ENCODE measurements around the gene EXT2. TPM values are rescaled to one million over a fixed set of nuclear protein-coding genes. Genes with fewer than 3 reads are reported as not detected.

Gene EXT2
- total RNA-seq, 1 experiment from 2014 or later, result 67.3 TPM

GRCh38 chr11:44269369-44270351 lies 174.2 kb downstream of the EXT2 start:
- no peak overlapping the region for H3K4me3 Mint-ChIP-seq (ENCODE audit: low read depth, unreplicated experiment)
- DNase-seq, result no peak
- no peaks in the 10 kb centered on the region for H3K4me1 Mint-ChIP-seq (ENCODE audit: low read depth, unreplicated experiment)
- H3K36me3 Mint-ChIP-seq (ENCODE audit: insufficient read depth, unreplicated experiment), result no peaks in the 10 kb centered on the region
- intact Hi-C loops (cut with micrococcal nuclease; ENCODE audit: unreplicated experiment), result no loop called here
- TF ChIP-seq CTCF (IDR thresholded peaks at IDR 0.05; ENCODE audit: unreplicated experiment), result no peak
- peaks cover 47% of the 10 kb centered on the region for H3K27me3 Mint-ChIP-seq (ENCODE audit: unreplicated experiment)
- BruUV-seq (replicated peaks), result no TSS peak
- CTCF ChIA-PET, result interaction anchor here (0.7 kb wide), 1 partner anchor 107 kb away, joined by 3 read pairs; no protein-coding TSS in a partner anchor
- H3K27ac Mint-ChIP-seq (ENCODE audit: unreplicated experiment), result no peak overlapping the region
- H3K9me3 Mint-ChIP-seq (ENCODE audit: low read depth, unreplicated experiment), result no peaks in the 10 kb centered on the region

- CTCF ChIA-PET, result no interaction called here
- intact Hi-C loops (cut with micrococcal nuclease; ENCODE audit: unreplicated experiment), result no loop called here
- Mint-ChIP-seq H3K27ac (ENCODE audit: unreplicated experiment) (no peak overlapping the region), H3K36me3 (ENCODE audit: insufficient read depth, unreplicated experiment) (no peaks in the 10 kb centered on the region), H3K4me3 (ENCODE audit: low read depth, unreplicated experiment) (no peak overlapping the region), H3K9me3 (ENCODE audit: low read depth, unreplicated experiment) (no peaks in the 10 kb centered on the region), H3K27me3 (ENCODE audit: unreplicated experiment) (peaks cover 41% of the 10 kb centered on the region), H3K4me1 (ENCODE audit: low read depth, unreplicated experiment) (no peaks in the 10 kb centered on the region)
- DNase-seq, result no peak
- BruUV-seq (replicated peaks), result no TSS peak
- no peak for TF ChIP-seq CTCF (IDR thresholded peaks at IDR 0.05; ENCODE audit: unreplicated experiment)
Observed at GRCh38 chr11:44270403-44271273, 175.2 kb downstream of the EXT2 start.

GRCh38 chr11:44271286-44271685 lies 175.8 kb downstream of the EXT2 start:
- DNase-seq, result no peak
- Mint-ChIP-seq H3K36me3 (ENCODE audit: insufficient read depth, unreplicated experiment) (no peaks in the 10 kb centered on the region), H3K9me3 (ENCODE audit: low read depth, unreplicated experiment) (no peaks in the 10 kb centered on the region), H3K27me3 (ENCODE audit: unreplicated experiment) (peaks cover 35% of the 10 kb centered on the region), H3K4me1 (ENCODE audit: low read depth, unreplicated experiment) (no peaks in the 10 kb centered on the region), H3K27ac (ENCODE audit: unreplicated experiment) (no peak overlapping the region), H3K4me3 (ENCODE audit: low read depth, unreplicated experiment) (no peak overlapping the region)
- CTCF ChIA-PET, result no interaction called here
- intact Hi-C loops (cut with micrococcal nuclease; ENCODE audit: unreplicated experiment), result no loop called here
- no peak for TF ChIP-seq CTCF (IDR thresholded peaks at IDR 0.05; ENCODE audit: unreplicated experiment)
- no TSS peak for BruUV-seq (replicated peaks)

GRCh38 chr11:44274404-44274803 lies 178.9 kb downstream of the EXT2 start:
- intact Hi-C loops (cut with micrococcal nuclease; ENCODE audit: unreplicated experiment), result no loop called here
- no TSS peak for BruUV-seq (replicated peaks)
- H3K36me3 Mint-ChIP-seq (ENCODE audit: insufficient read depth, unreplicated experiment), result no peaks in the 10 kb centered on the region
- no peak overlapping the region for H3K27ac Mint-ChIP-seq (ENCODE audit: unreplicated experiment)
- no peaks in the 10 kb centered on the region for H3K4me1 Mint-ChIP-seq (ENCODE audit: low read depth, unreplicated experiment)
- no peak overlapping the region for H3K4me3 Mint-ChIP-seq (ENCODE audit: low read depth, unreplicated experiment)
- CTCF ChIA-PET, result no interaction called here
- H3K9me3 Mint-ChIP-seq (ENCODE audit: low read depth, unreplicated experiment), result no peaks in the 10 kb centered on the region
- no peak for TF ChIP-seq CTCF (IDR thresholded peaks at IDR 0.05; ENCODE audit: unreplicated experiment)
- H3K27me3 Mint-ChIP-seq (ENCODE audit: unreplicated experiment), result peaks cover 13% of the 10 kb centered on the region
- no peak for DNase-seq
